AG10803 (cell line): Measurements from ENCODE around the gene HOXB5.

Experiments used
- DNase-seq: peaks from one replicate; pipeline ENCODE4 v3.0.0; 2010; ENCODE audit warnings: low read depth
- H3K4me3 ChIP-seq: 2 replicates; pipeline ENCODE4 v1.5.1; 2011; ENCODE audit warnings: mild to moderate bottlenecking, low read length, control low read depth
- CTCF ChIP-seq: conservative IDR thresholded peaks from 2 replicates; pipeline ENCODE4 v1.5.1; 2011; ENCODE audit warnings: mild to moderate bottlenecking, low read length, control low read depth, inconsistent platforms

The HOXB5 gene

GRCh38 chr17:48612456-48612853, 18.9 kb upstream of the HOXB5 start:
- H3K4me3 ChIP-seq: peak overlapping the region; percentile 67
- DNase-seq: no peak
- TF ChIP-seq CTCF: no peak

GRCh38 chr17:48611681-48612455, 18.3 kb upstream of the HOXB5 start:
- no peak for TF ChIP-seq CTCF
- DNase-seq: no peak
- H3K4me3 ChIP-seq: peak overlapping the region; percentile 67

- H3K4me3 ChIP-seq: peak overlapping the region; percentile 67
- DNase-seq: no peak
- TF ChIP-seq CTCF: no peak
Observed at GRCh38 chr17:48611213-48611612, 17.6 kb upstream of the HOXB5 start.

GRCh38 chr17:48610282-48611211, 17.0 kb upstream of the HOXB5 start, which contains the start of gene HOXB7:
Gene HOXB7 (minus strand): TSS chr17:48611017. CDS start chr17:48610918, 99 bp downstream.
- TF ChIP-seq CTCF: no peak
- peak within 1 kb of the TSS; percentile 67 for H3K4me3 ChIP-seq
- peak; percentile 64 for DNase-seq

GRCh38 chr17:48609759-48610281, 16.2 kb upstream of the HOXB5 start:
- DNase-seq: no peak
- no peak for TF ChIP-seq CTCF
- H3K4me3 ChIP-seq: peak overlapping the region; percentile 67

- DNase-seq: no peak
- peak overlapping the region; percentile 67 for H3K4me3 ChIP-seq
- no peak for TF ChIP-seq CTCF
Observed at GRCh38 chr17:48609033-48609432, 15.5 kb upstream of the HOXB5 start.
